GM23338 (cell line): Measurements from ENCODE around the gene KLK11. TPM values are rescaled to one million over a fixed set of nuclear protein-coding genes. Genes with fewer than 3 reads are reported as not detected.

Experiments
- ATAC-seq: fragments of 200-7000 bp; cut with Tn5 transposase; 3 replicates; pipeline ENCODE4 v1.9.1; 2020
- DNase-seq: peaks from one replicate; pipeline ENCODE4 v3.0.0-alpha.2; 2015; ENCODE audit warnings: low spot score
- H2AFZ ChIP-seq: fragments of 200-600 bp; sonication (generic); 2 replicates; pipeline ENCODE4 v1.8.0; 2016; ENCODE audit warnings: antibody characterized with exemption, mild to moderate bottlenecking, moderate library complexity
- H3F3A ChIP-seq: fragments of 200-600 bp; sonication (generic); replicated peaks from 2 replicates; pipeline ENCODE4 v1.8.0; 2017; ENCODE audit warnings: antibody characterized with exemption, mixed run types, low read depth
- H3K27ac ChIP-seq: fragments of 200-600 bp; sonication (generic); 2 replicates; pipeline ENCODE4 v1.6.1; 2016; ENCODE audit warnings: low read depth
- H3K27me3 ChIP-seq: fragments of 200-600 bp; sonication (generic); 2 replicates; pipeline ENCODE4 v1.8.0; 2016; ENCODE audit warnings: mild to moderate bottlenecking, mixed run types, moderate library complexity; ENCODE audit not compliant: insufficient read depth
- H3K36me3 ChIP-seq: fragments of 200-600 bp; sonication (generic); 2 replicates; pipeline ENCODE4 v1.8.0; 2016; ENCODE audit warnings: mild to moderate bottlenecking; ENCODE audit not compliant: insufficient read depth
- H3K4me1 ChIP-seq: fragments of 200-600 bp; sonication (generic); 2 replicates; pipeline ENCODE4 v1.8.0; 2016; ENCODE audit warnings: mild to moderate bottlenecking, moderate library complexity; ENCODE audit not compliant: insufficient read depth
- H3K4me2 ChIP-seq: fragments of 200-600 bp; sonication (generic); 2 replicates; pipeline ENCODE4 v1.7.1; 2017; ENCODE audit warnings: mixed run types
- H3K4me3 ChIP-seq: fragments of 200-600 bp; sonication (generic); 2 replicates; pipeline ENCODE4 v1.6.1; 2016; ENCODE audit warnings: mixed run types
- H3K79me2 ChIP-seq: fragments of 200-600 bp; sonication (generic); replicated peaks from 2 replicates; pipeline ENCODE4 v1.8.0; 2017; ENCODE audit warnings: mild to moderate bottlenecking; ENCODE audit not compliant: insufficient read depth
- H3K9me2 ChIP-seq: fragments of 200-600 bp; sonication (generic); 2 replicates; pipeline ENCODE4 v1.8.0; 2017; ENCODE audit not compliant: insufficient read depth
- H4K20me1 ChIP-seq: fragments of 200-600 bp; sonication (generic); replicated peaks from 2 replicates; pipeline ENCODE4 v1.8.0; 2017; ENCODE audit warnings: mild to moderate bottlenecking; ENCODE audit not compliant: insufficient read depth
- H3K27ac Mint-ChIP-seq: 2 replicates; pipeline ENCODE4 v1.8.0; 2020; ENCODE audit warnings: inconsistent platforms, mild to moderate bottlenecking, moderate library complexity, mixed read lengths
- H3K27me3 Mint-ChIP-seq: 3 replicates; pipeline ENCODE4 v1.8.0; 2022; ENCODE audit warnings: low read depth, mild to moderate bottlenecking, moderate library complexity, mixed read lengths, inconsistent platforms; ENCODE audit not compliant: insufficient read depth, poor library complexity
- H3K36me3 Mint-ChIP-seq: 3 replicates; pipeline ENCODE4 v1.8.0; 2021; ENCODE audit warnings: low read depth, mild to moderate bottlenecking, inconsistent platforms, moderate library complexity, mixed read lengths
- H3K4me1 Mint-ChIP-seq: 3 replicates; pipeline ENCODE4 v1.8.0; 2020; ENCODE audit warnings: mild to moderate bottlenecking, inconsistent platforms, mixed read lengths
- H3K4me3 Mint-ChIP-seq: 3 replicates; pipeline ENCODE4 v1.8.0; 2021; ENCODE audit warnings: moderate library complexity, mild to moderate bottlenecking, inconsistent platforms, mixed read lengths
- H3K9me3 Mint-ChIP-seq: 3 replicates; pipeline ENCODE4 v1.8.0; 2020; ENCODE audit warnings: moderate library complexity, mild to moderate bottlenecking, inconsistent platforms, mixed read lengths
- CREB1 ChIP-seq: fragments of 250-450 bp; sonication (Bioruptor Pico); IDR thresholded peaks from 2 replicates; pipeline ENCODE4 v1.5.0; 2020; ENCODE audit warnings: low read depth, mild to moderate bottlenecking, moderate library complexity
- EZH2 ChIP-seq: fragments of 200-600 bp; sonication (generic); IDR thresholded peaks from one replicate; pipeline ENCODE4 v1.8.0; 2017; ENCODE audit warnings: antibody characterized with exemption, mild to moderate bottlenecking, low read depth; ENCODE audit not compliant: unreplicated experiment
- EZH2phosphoT487 ChIP-seq: fragments of 200-600 bp; sonication (generic); IDR thresholded peaks from one replicate; pipeline ENCODE4 v1.8.1; 2018; ENCODE audit warnings: antibody characterized with exemption; ENCODE audit not compliant: unreplicated experiment
- JUNB ChIP-seq: IDR thresholded peaks from one replicate; pipeline ENCODE4 v1.6.1; 2016; ENCODE audit warnings: antibody characterized with exemption; ENCODE audit not compliant: unreplicated experiment
- NANOG ChIP-seq: IDR thresholded peaks from 2 replicates; pipeline ENCODE4 v1.6.1; 2016; ENCODE audit warnings: antibody characterized with exemption, borderline replicate concordance
- POLR2AphosphoS5 ChIP-seq: IDR thresholded peaks from 2 replicates; pipeline ENCODE4 v1.6.1; 2016; ENCODE audit warnings: antibody characterized with exemption, low read depth
- STAT1 ChIP-seq: IDR thresholded peaks from one replicate; pipeline ENCODE4 v1.6.1; 2016; ENCODE audit warnings: antibody characterized with exemption; ENCODE audit not compliant: unreplicated experiment
- ZNF114 ChIP-seq: fragments of 250-450 bp; sonication (Bioruptor Pico); IDR thresholded peaks from 2 replicates; pipeline ENCODE4 v1.5.0; 2020; ENCODE audit warnings: mild to moderate bottlenecking, moderate library complexity
- ZNF331 ChIP-seq: fragments of 250-450 bp; sonication (Bioruptor Pico); IDR thresholded peaks from 2 replicates; pipeline ENCODE4 v1.5.0; 2020; ENCODE audit warnings: low read depth, mild to moderate bottlenecking, moderate library complexity
- polyA plus RNA-seq: library from polyadenylated mRNA; unstranded; fragments of >200 nt; fragmentation: Nextera tagmentation; extraction: Ambion mirVana; gene quantifications from 2 replicates; pipeline ENCODE4 v1.2.1, GENCODE V29; 2016
- total RNA-seq: library from RNA; depleted of rRNA; stranded (reverse); fragments of >200 nt; shearing (Covaris generic); gene quantifications from 2 replicates; pipeline ENCODE4 v1.2.3, GENCODE V29; 2014
- TF ChIP-seq, protein P1 (sequence below): IDR thresholded peaks from one replicate; pipeline ENCODE4 v1.6.1; 2018; ENCODE audit warnings: antibody characterized with exemption; ENCODE audit not compliant: unreplicated experiment
- TF ChIP-seq, protein P2 (sequence below): fragments of 250-450 bp; sonication (Bioruptor Pico); IDR thresholded peaks from 2 replicates; pipeline ENCODE4 v1.5.0; 2020; ENCODE audit warnings: mild to moderate bottlenecking, moderate library complexity
- TF ChIP-seq, protein P3 (sequence below): IDR thresholded peaks from 2 replicates; pipeline ENCODE4 v1.6.1; 2016; ENCODE audit warnings: antibody characterized with exemption
- TF ChIP-seq, protein P4 (sequence below), 2 experiments: fragments of 200-600 bp in 1 of 2; sonication (generic) in 1 of 2; conservative IDR thresholded peaks; 2 replicates each; pipeline versions ENCODE4 v1.5.1 to v1.6.1; 2016 to 2017; ENCODE audit warnings: antibody characterized with exemption in 2 of 2, low read depth in 2 of 2, mild to moderate bottlenecking in 2 of 2, moderate library complexity in 1 of 2

The KLK11 gene
- total and polyA plus RNA-seq, 2 experiments from 2014 or later, result not detected

DNA sequence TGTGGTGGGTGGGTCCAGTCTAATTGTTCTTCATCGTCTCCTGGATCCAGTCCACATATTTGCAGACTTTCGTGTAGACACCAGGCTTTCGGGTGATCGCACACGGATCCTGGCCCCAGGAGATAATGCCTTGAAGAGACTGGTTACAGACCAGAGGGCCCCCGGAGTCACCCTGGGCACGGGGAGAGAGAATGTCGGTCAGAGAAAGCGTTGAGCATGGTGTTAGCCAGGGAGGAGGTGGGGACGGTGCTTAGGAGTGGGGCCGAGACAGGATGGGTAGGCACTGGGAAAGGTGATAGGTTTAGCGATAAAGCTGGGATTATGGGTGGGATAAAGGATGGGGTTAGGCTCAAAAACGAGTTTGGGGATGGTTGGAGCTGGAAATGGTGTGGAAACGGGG, 3.9 kb downstream of the KLK11 start:
- H3K4me1 ChIP-seq, result peaks cover 5% of the 10 kb centered on the region; the same call in 1 of the 2 replicates
- H3K27ac ChIP-seq, result no peak overlapping the region
- H3K9me2 ChIP-seq, result no peaks in the 10 kb centered on the region
- ATAC-seq (no peak), DNase-seq (no peak)
- H3K27ac Mint-ChIP-seq, result no peak overlapping the region
- H3K4me2 ChIP-seq, result no peak overlapping the region
- H3K27me3 Mint-ChIP-seq, result peaks cover 30% of the 10 kb centered on the region
- peaks cover 6% of the 10 kb centered on the region; the same call in 1 of the 3 replicates for H3K36me3 Mint-ChIP-seq
- H3K79me2 ChIP-seq, result no peaks in the 10 kb centered on the region
- no peaks in the 10 kb centered on the region for H4K20me1 ChIP-seq
- H3K4me3 Mint-ChIP-seq, result no peak overlapping the region
- no peak overlapping the region for H2AFZ ChIP-seq
- TF ChIP-seq JUNB, result no peak
- TF ChIP-seq EZH2, result no peak
- TF ChIP-seq, protein P1, sequence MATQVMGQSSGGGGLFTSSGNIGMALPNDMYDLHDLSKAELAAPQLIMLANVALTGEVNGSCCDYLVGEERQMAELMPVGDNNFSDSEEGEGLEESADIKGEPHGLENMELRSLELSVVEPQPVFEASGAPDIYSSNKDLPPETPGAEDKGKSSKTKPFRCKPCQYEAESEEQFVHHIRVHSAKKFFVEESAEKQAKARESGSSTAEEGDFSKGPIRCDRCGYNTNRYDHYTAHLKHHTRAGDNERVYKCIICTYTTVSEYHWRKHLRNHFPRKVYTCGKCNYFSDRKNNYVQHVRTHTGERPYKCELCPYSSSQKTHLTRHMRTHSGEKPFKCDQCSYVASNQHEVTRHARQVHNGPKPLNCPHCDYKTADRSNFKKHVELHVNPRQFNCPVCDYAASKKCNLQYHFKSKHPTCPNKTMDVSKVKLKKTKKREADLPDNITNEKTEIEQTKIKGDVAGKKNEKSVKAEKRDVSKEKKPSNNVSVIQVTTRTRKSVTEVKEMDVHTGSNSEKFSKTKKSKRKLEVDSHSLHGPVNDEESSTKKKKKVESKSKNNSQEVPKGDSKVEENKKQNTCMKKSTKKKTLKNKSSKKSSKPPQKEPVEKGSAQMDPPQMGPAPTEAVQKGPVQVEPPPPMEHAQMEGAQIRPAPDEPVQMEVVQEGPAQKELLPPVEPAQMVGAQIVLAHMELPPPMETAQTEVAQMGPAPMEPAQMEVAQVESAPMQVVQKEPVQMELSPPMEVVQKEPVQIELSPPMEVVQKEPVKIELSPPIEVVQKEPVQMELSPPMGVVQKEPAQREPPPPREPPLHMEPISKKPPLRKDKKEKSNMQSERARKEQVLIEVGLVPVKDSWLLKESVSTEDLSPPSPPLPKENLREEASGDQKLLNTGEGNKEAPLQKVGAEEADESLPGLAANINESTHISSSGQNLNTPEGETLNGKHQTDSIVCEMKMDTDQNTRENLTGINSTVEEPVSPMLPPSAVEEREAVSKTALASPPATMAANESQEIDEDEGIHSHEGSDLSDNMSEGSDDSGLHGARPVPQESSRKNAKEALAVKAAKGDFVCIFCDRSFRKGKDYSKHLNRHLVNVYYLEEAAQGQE, result no peak
- no peak for TF ChIP-seq EZH2phosphoT487
- TF ChIP-seq STAT1, result no peak
- TF ChIP-seq, protein P2, sequence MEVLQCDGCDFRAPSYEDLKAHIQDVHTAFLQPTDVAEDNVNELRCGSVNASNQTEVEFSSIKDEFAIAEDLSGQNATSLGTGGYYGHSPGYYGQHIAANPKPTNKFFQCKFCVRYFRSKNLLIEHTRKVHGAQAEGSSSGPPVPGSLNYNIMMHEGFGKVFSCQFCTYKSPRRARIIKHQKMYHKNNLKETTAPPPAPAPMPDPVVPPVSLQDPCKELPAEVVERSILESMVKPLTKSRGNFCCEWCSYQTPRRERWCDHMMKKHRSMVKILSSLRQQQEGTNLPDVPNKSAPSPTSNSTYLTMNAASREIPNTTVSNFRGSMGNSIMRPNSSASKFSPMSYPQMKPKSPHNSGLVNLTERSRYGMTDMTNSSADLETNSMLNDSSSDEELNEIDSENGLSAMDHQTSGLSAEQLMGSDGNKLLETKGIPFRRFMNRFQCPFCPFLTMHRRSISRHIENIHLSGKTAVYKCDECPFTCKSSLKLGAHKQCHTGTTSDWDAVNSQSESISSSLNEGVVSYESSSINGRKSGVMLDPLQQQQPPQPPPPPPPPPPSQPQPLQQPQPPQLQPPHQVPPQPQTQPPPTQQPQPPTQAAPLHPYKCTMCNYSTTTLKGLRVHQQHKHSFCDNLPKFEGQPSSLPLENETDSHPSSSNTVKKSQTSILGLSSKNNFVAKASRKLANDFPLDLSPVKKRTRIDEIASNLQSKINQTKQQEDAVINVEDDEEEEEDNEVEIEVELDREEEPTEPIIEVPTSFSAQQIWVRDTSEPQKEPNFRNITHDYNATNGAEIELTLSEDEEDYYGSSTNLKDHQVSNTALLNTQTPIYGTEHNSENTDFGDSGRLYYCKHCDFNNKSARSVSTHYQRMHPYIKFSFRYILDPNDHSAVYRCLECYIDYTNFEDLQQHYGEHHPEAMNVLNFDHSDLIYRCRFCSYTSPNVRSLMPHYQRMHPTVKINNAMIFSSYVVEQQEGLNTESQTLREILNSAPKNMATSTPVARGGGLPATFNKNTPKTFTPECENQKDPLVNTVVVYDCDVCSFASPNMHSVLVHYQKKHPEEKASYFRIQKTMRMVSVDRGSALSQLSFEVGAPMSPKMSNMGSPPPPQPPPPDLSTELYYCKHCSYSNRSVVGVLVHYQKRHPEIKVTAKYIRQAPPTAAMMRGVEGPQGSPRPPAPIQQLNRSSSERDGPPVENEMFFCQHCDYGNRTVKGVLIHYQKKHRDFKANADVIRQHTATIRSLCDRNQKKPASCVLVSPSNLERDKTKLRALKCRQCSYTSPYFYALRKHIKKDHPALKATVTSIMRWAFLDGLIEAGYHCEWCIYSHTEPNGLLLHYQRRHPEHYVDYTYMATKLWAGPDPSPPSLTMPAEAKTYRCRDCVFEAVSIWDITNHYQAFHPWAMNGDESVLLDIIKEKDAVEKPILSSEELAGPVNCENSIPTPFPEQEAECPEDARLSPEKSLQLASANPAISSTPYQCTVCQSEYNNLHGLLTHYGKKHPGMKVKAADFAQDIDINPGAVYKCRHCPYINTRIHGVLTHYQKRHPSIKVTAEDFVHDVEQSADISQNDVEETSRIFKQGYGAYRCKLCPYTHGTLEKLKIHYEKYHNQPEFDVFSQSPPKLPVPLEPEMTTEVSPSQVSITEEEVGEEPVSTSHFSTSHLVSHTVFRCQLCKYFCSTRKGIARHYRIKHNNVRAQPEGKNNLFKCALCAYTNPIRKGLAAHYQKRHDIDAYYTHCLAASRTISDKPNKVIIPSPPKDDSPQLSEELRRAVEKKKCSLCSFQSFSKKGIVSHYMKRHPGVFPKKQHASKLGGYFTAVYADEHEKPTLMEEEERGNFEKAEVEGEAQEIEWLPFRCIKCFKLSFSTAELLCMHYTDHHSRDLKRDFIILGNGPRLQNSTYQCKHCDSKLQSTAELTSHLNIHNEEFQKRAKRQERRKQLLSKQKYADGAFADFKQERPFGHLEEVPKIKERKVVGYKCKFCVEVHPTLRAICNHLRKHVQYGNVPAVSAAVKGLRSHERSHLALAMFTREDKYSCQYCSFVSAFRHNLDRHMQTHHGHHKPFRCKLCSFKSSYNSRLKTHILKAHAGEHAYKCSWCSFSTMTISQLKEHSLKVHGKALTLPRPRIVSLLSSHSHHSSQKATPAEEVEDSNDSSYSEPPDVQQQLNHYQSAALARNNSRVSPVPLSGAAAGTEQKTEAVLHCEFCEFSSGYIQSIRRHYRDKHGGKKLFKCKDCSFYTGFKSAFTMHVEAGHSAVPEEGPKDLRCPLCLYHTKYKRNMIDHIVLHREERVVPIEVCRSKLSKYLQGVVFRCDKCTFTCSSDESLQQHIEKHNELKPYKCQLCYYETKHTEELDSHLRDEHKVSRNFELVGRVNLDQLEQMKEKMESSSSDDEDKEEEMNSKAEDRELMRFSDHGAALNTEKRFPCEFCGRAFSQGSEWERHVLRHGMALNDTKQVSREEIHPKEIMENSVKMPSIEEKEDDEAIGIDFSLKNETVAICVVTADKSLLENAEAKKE (CRISPR knock-in tag), result no peak
- no peak for TF ChIP-seq ZNF331
- TF ChIP-seq ZNF114 (CRISPR knock-in tag), result no peak
- TF ChIP-seq POLR2AphosphoS5, result no peak
- no peak for TF ChIP-seq NANOG
- TF ChIP-seq, protein P3, sequence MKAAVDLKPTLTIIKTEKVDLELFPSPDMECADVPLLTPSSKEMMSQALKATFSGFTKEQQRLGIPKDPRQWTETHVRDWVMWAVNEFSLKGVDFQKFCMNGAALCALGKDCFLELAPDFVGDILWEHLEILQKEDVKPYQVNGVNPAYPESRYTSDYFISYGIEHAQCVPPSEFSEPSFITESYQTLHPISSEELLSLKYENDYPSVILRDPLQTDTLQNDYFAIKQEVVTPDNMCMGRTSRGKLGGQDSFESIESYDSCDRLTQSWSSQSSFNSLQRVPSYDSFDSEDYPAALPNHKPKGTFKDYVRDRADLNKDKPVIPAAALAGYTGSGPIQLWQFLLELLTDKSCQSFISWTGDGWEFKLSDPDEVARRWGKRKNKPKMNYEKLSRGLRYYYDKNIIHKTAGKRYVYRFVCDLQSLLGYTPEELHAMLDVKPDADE, result no peak
- TF ChIP-seq CREB1 (CRISPR knock-in tag), result no peak
- TF ChIP-seq, protein P4, sequence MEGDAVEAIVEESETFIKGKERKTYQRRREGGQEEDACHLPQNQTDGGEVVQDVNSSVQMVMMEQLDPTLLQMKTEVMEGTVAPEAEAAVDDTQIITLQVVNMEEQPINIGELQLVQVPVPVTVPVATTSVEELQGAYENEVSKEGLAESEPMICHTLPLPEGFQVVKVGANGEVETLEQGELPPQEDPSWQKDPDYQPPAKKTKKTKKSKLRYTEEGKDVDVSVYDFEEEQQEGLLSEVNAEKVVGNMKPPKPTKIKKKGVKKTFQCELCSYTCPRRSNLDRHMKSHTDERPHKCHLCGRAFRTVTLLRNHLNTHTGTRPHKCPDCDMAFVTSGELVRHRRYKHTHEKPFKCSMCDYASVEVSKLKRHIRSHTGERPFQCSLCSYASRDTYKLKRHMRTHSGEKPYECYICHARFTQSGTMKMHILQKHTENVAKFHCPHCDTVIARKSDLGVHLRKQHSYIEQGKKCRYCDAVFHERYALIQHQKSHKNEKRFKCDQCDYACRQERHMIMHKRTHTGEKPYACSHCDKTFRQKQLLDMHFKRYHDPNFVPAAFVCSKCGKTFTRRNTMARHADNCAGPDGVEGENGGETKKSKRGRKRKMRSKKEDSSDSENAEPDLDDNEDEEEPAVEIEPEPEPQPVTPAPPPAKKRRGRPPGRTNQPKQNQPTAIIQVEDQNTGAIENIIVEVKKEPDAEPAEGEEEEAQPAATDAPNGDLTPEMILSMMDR (conservative IDR thresholded peaks at IDR 0.05; ENCODE audit: low read depth in 2 of 2), result no peak
- H3F3A ChIP-seq, result no peaks in the 10 kb centered on the region
- H3K9me3 Mint-ChIP-seq, result peaks cover 6% of the 10 kb centered on the region
- H3K4me1 Mint-ChIP-seq, result peaks cover 40% of the 10 kb centered on the region
- peaks cover 26% of the 10 kb centered on the region for H3K27me3 ChIP-seq
- H3K36me3 ChIP-seq, result no peaks in the 10 kb centered on the region
- no peak overlapping the region for H3K4me3 ChIP-seq
